Stimulated activated memory B cell treated with anti-CD40 and anti-IgM and Interleukin-4, amounts not matched to agents 10 μg/mL and 1 μg/mL and 100 μg/mL, for 72 hours (primary cell): ENCODE measurements around the gene KLK1.
"Not testable (repeated sequence)": the region's sequence is repeated elsewhere in the genome, so short reads cannot be mapped to it uniquely, and the experiment has no call there.

Experiments used
- ATAC-seq: fragments of 150-1000 bp; cut with Tn5 transposase; 2 replicates; pipeline ENCODE4 v1.10.0; 2021
- H3K27ac Mint-ChIP-seq: one replicate; pipeline ENCODE4 v1.8.0; 2022; ENCODE audit warnings: mild to moderate bottlenecking, mixed read lengths
- H3K27me3 Mint-ChIP-seq: one replicate; pipeline ENCODE4 v1.8.0; 2022; ENCODE audit warnings: mixed read lengths
- H3K36me3 Mint-ChIP-seq: one replicate; pipeline ENCODE4 v1.8.0; 2022; ENCODE audit warnings: mixed read lengths
- H3K4me1 Mint-ChIP-seq: one replicate; pipeline ENCODE4 v1.8.0; 2022; ENCODE audit warnings: mixed read lengths
- H3K4me3 Mint-ChIP-seq: one replicate; pipeline ENCODE4 v1.8.0; 2022; ENCODE audit warnings: mild to moderate bottlenecking, moderate library complexity, mixed read lengths
- H3K9me3 Mint-ChIP-seq: one replicate; pipeline ENCODE4 v1.8.0; 2022; ENCODE audit warnings: mixed read lengths

Gene KLK1

GRCh38 chr19:50777261-50777660, 46.3 kb downstream of the KLK1 start:
- Mint-ChIP-seq H3K27ac (no peak overlapping the region), H3K4me3 (no peak overlapping the region), H3K9me3 (peaks cover 3% of the 10 kb centered on the region), H3K36me3 (no peaks in the 10 kb centered on the region), H3K4me1 (no peaks in the 10 kb centered on the region), H3K27me3 (peaks cover 84% of the 10 kb centered on the region)
- ATAC-seq, result no peak

- Mint-ChIP-seq H3K36me3 (no peaks in the 10 kb centered on the region), H3K9me3 (peaks cover 3% of the 10 kb centered on the region), H3K4me3 (no peak overlapping the region), H3K4me1 (no peaks in the 10 kb centered on the region), H3K27me3 (peaks cover 76% of the 10 kb centered on the region), H3K27ac (no peak overlapping the region)
- no peak for ATAC-seq
Observed at GRCh38 chr19:50776131-50776530, 47.5 kb downstream of the KLK1 start.

GRCh38 chr19:50773454-50773853, 50.1 kb downstream of the KLK1 start:
- not testable (repeated sequence) for H3K9me3 Mint-ChIP-seq, H3K4me1 Mint-ChIP-seq, H3K36me3 Mint-ChIP-seq, H3K4me3 Mint-ChIP-seq, H3K27ac Mint-ChIP-seq, ATAC-seq
- peaks cover 58% of the 10 kb centered on the region for H3K27me3 Mint-ChIP-seq

GRCh38 chr19:50772912-50773311, 50.7 kb downstream of the KLK1 start:
- not testable (repeated sequence) for H3K27ac Mint-ChIP-seq, H3K4me3 Mint-ChIP-seq
- H3K27me3 Mint-ChIP-seq, result peaks cover 58% of the 10 kb centered on the region

GRCh38 chr19:50772476-50772875, 51.1 kb downstream of the KLK1 start:
- H3K27ac Mint-ChIP-seq, result no peak overlapping the region
- no peaks in the 10 kb centered on the region for H3K36me3 Mint-ChIP-seq
- H3K4me3 Mint-ChIP-seq, result no peak overlapping the region
- ATAC-seq, result no peak
- H3K4me1 Mint-ChIP-seq, result no peaks in the 10 kb centered on the region
- peaks cover 3% of the 10 kb centered on the region for H3K9me3 Mint-ChIP-seq
- H3K27me3 Mint-ChIP-seq, result peaks cover 58% of the 10 kb centered on the region

More at GRCh38 chr19:50772912-50773311, 50.7 kb downstream of the KLK1 start:
- ATAC-seq, H3K36me3 Mint-ChIP-seq, H3K4me1 Mint-ChIP-seq, H3K9me3 Mint-ChIP-seq: not testable (repeated sequence)

- Mint-ChIP-seq H3K27me3 (peaks cover 62% of the 10 kb centered on the region), H3K9me3 (no peaks in the 10 kb centered on the region), H3K27ac (no peak overlapping the region), H3K4me3 (no peak overlapping the region), H3K4me1 (no peaks in the 10 kb centered on the region), H3K36me3 (no peaks in the 10 kb centered on the region)
- no peak for ATAC-seq
Observed at GRCh38 chr19:50770888-50771287, 52.7 kb downstream of the KLK1 start.

- not testable (repeated sequence) for H3K27ac Mint-ChIP-seq, ATAC-seq, H3K9me3 Mint-ChIP-seq, H3K4me1 Mint-ChIP-seq, H3K36me3 Mint-ChIP-seq, H3K4me3 Mint-ChIP-seq
- H3K27me3 Mint-ChIP-seq, result peaks cover 62% of the 10 kb centered on the region
Observed at GRCh38 chr19:50770164-50770563, 53.4 kb downstream of the KLK1 start, which contains the start of gene GPR32. Gene GPR32, plus strand, starts transcription at chr19:50770464. Its CDS starts 137 bp downstream, at chr19:50770601.
